HFFc6 (cell line): ENCODE measurements around the gene TECPR2. TPM values are rescaled to one million over a fixed set of nuclear protein-coding genes. Genes with fewer than 3 reads are reported as not detected.

Experiments
- DNase-seq: peaks from one replicate; pipeline ENCODE4 v3.0.0-alpha.2; 2018
- H3K27ac Mint-ChIP-seq: 2 replicates; pipeline ENCODE4 v1.8.0; 2020; ENCODE audit warnings: mild to moderate bottlenecking, mixed read lengths
- H3K27me3 Mint-ChIP-seq: 2 replicates; pipeline ENCODE4 v1.8.0; 2021; ENCODE audit warnings: mild to moderate bottlenecking, moderate library complexity, mixed read lengths; ENCODE audit not compliant: insufficient read depth
- H3K36me3 Mint-ChIP-seq: 2 replicates; pipeline ENCODE4 v1.8.0; 2021; ENCODE audit warnings: low read depth, mixed read lengths
- H3K4me1 Mint-ChIP-seq: 2 replicates; pipeline ENCODE4 v1.8.0; 2020; ENCODE audit warnings: low read depth, mixed read lengths
- H3K4me3 Mint-ChIP-seq: 2 replicates; pipeline ENCODE4 v1.8.0; 2020; ENCODE audit warnings: mild to moderate bottlenecking, moderate library complexity, mixed read lengths
- H3K9me3 Mint-ChIP-seq: 2 replicates; pipeline ENCODE4 v1.8.0; 2020; ENCODE audit warnings: mild to moderate bottlenecking, mixed read lengths
- CTCF ChIP-seq: fragments of 200-600 bp; sonication (generic); IDR thresholded peaks from 2 replicates; pipeline ENCODE4 v1.5.0; 2021; ENCODE audit warnings: antibody characterized with exemption, mild to moderate bottlenecking
- total RNA-seq, 6 experiments: library from RNA; stranded (reverse); fragmentation: NEBNext Ultra II Directional; extraction: Animal tissue kit (Norgen Biotek cat#: 25700); gene quantifications; 2 replicates in 1 of 6; 3 replicates in 5 of 6; pipeline ENCODE4 v1.2.3, GENCODE V29; 2021

The TECPR2 gene
- total RNA-seq, 6 experiments from 2014 or later = 22.0 to 29.6 (median 26.4) TPM

GRCh38 chr14:102426796-102427195 is 64.1 kb downstream of the TECPR2 start:
- no peaks in the 10 kb centered on the region for H3K9me3 Mint-ChIP-seq
- DNase-seq = no peak
- H3K27me3 Mint-ChIP-seq = peaks cover 4% of the 10 kb centered on the region
- H3K4me1 Mint-ChIP-seq = no peaks in the 10 kb centered on the region
- no peak for TF ChIP-seq CTCF
- H3K4me3 Mint-ChIP-seq = no peak overlapping the region
- no peak overlapping the region for H3K27ac Mint-ChIP-seq
- peaks cover 20% of the 10 kb centered on the region for H3K36me3 Mint-ChIP-seq

GRCh38 chr14:102427642-102428041 is 64.9 kb downstream of the TECPR2 start:
- H3K4me1 Mint-ChIP-seq = no peaks in the 10 kb centered on the region
- H3K27me3 Mint-ChIP-seq = peaks cover 4% of the 10 kb centered on the region
- TF ChIP-seq CTCF = no peak
- no peak overlapping the region for H3K27ac Mint-ChIP-seq
- H3K9me3 Mint-ChIP-seq = no peaks in the 10 kb centered on the region
- H3K36me3 Mint-ChIP-seq = peaks cover 20% of the 10 kb centered on the region
- no peak overlapping the region for H3K4me3 Mint-ChIP-seq
- DNase-seq = no peak

- DNase-seq = no peak
- Mint-ChIP-seq H3K9me3 (no peaks in the 10 kb centered on the region), H3K4me3 (no peak overlapping the region), H3K4me1 (no peaks in the 10 kb centered on the region), H3K27me3 (peaks cover 4% of the 10 kb centered on the region), H3K27ac (no peak overlapping the region), H3K36me3 (peaks cover 10% of the 10 kb centered on the region)
- no peak for TF ChIP-seq CTCF
These were observed 67.6 kb downstream of the TECPR2 start for GRCh38 chr14:102430212-102430908.

GRCh38 chr14:102431751-102432150 is 69.0 kb downstream of the TECPR2 start:
- no peak for TF ChIP-seq CTCF
- Mint-ChIP-seq H3K36me3 (peaks cover 10% of the 10 kb centered on the region), H3K9me3 (no peaks in the 10 kb centered on the region), H3K27me3 (peaks cover 4% of the 10 kb centered on the region), H3K27ac (no peak overlapping the region), H3K4me3 (no peak overlapping the region), H3K4me1 (no peaks in the 10 kb centered on the region)
- DNase-seq = no peak

GRCh38 chr14:102434647-102435175 is 72.0 kb downstream of the TECPR2 start:
- no peak for DNase-seq
- Mint-ChIP-seq H3K4me1 (peaks cover 10% of the 10 kb centered on the region), H3K9me3 (no peaks in the 10 kb centered on the region), H3K27ac (no peak overlapping the region), H3K4me3 (no peak overlapping the region), H3K36me3 (no peaks in the 10 kb centered on the region; the same call in 1 of the 2 replicates), H3K27me3 (peaks cover 2% of the 10 kb centered on the region; the same call in 1 of the 2 replicates)
- no peak for TF ChIP-seq CTCF
